Activated CD8-positive, alpha-beta memory T cell treated with anti-CD3 and anti-CD28 coated beads for 4 hours (primary cell): Measurements from ENCODE around the gene WDR4.
"Not testable (repeated sequence)": the region's sequence is repeated elsewhere in the genome, so short reads cannot be mapped to it uniquely, and the experiment has no call there.

Source experiments
- DNase-seq, 2 donors: peaks; one replicate each; pipeline ENCODE4 v3.0.0-alpha.2; 2020; ENCODE audit warnings: low read depth in 2 of 2

Gene WDR4

DNA sequence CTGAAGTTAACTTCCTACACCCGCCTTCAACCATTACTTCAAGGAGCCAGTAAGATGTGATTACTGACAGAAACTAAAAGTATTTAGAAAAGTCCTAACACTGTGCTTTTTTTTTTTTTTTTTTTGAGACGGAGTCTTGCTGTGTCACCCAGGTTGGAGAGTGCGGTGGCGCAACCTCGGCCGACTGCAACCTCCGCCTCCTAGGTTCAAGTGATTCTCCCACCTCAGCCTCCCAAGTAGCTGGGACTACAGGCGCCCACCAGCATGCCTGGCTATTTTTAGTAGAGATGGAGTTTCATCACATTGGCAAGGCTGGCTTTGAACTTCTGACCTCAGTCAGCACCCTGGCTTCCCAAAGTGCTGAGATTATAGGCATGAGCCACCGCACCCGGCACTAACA is 3.5 kb downstream of the WDR4 start:
- DNase-seq: not testable (repeated sequence)

DNA sequence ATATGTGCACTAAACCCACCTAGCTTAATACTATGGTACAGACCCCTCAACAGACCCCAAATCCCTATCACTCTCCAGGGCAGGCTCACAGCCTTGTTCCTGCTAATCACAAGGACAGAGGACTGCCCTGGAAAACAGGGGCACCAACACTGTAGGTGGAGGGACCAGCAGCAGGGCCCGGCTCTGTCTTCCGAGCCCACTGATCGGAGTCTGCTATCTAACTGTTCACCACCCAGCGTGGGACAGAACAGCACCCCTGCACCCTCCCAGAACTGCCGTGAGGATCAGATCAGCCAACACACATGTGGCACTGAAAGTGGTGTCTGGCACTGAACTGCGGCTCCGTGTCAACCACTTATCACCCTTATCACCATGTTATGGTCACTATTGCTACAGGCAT is 6.2 kb downstream of the WDR4 start:
- DNase-seq: no peak

DNA sequence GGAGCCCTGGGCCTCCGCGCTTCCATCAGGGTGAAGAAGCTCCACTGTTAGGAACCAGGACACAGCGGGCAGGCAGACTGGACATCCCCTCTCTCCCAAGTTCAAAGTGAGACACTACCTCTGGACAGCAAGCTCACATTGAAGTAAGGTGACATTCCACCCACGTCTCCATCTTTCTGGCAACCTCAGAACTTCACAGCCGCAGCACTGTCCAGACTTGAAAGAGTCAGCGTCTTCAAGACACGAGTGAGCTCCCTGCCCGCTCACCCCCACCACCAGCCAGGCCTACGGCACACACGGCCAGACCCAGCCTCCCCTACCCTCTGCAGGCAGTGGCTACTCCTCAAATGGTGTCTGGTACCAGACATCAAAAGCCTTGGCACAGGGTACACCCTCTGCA is 11.1 kb downstream of the WDR4 start:
- no peak for DNase-seq

DNA sequence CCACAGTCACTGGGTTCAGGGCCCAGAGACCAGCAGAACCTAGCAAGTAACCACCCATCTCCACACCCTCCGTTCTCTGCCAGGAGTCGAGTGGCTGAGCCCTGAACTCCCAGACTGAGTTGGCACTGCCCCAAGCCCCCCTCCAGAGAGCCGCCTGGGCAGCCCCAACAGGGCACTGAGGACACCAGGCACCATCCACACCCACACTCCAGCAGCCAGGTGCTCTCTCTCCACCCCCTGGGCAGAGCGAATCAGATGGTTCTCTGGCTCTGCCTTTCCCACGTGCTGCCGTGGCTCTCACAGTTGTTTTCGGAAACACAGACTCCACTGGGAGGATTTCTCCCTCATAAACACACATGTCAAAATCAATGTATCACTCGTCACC is 13.6 kb downstream of the WDR4 start:
- no peak for DNase-seq

DNA sequence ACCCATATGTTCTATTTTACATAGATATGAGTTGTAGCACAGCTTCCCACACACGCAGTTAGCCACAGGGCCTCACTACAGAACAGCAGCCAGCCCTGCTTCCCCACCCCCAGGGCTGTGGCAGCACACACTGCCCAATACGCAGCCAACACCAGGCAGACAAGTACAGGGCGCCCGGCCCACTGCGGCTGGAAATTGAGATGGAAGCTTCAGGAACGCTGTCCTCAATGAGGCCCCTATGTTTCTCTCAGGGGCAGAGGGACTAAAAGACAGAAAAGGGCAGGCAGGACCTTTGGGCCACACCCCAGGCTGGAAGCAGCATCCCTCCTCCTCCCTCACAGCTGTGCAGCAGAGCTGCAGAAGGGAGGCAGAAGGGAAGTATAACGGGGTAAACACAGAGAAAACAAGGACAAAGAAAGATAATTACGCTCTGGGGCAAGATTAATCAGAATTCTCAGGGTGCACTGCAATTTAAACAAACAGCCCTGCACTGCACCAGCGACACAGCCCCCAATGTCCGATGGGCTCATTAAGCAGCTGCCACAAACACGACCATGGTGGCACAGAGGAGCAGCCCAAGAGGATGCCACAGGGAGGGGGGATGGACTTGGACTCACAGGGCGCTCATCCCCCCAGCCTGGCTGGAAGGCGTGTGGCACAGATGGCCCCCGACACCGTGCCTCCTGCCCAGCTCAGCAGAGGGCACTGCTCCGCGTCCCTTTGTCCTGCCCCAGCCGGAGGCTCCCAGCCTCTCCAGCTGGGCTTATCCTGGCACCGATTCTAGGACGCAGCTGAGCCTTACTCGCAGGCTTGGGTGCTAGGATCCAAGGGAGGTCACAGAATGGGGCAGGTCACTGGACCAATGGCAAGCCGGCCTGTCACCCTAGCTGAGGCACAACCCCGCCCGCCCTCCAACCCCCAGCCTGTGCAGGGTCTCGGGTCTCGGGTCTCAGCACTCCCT is 14.2 kb downstream of the WDR4 start:
- no peak for DNase-seq

DNA sequence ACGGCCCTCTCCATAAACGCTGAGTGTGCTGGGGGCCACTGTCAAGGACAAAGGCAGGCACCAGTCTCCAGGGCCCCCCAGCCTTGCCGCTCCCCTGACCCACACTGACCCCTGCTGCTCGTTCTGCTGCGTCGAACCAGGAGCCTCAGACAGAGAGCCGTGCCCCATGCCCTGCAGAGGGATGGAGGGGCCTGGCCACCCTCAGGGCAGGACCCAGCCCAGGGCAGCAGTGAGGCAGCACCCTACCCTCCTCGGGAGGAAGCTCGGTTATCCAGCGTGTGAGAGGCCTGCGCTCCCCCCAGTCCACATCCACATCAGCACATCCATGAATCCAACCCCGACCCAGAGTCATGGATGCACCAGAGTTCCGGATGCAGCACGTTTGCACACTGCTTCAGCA is 15.1 kb downstream of the WDR4 start:
- DNase-seq: no peak

DNA sequence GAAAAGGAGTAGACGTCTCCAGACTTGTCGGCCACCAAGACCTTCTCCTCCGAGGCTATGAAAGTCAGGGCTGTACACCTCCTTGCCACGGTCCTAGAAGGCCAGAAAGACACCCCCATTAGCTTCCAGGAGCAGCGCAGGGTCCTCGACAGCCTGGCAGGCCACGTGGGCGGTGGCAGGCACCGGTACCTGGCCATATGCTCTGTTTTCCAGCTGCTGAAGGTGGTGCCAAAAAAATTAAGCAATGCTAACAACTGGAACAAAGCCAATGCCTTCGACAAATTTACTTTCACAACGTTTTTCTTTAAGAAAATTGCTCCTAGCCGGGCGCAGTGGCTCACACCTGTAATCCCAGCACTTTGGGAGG is 15.9 kb downstream of the WDR4 start:
- no peak for DNase-seq

DNA sequence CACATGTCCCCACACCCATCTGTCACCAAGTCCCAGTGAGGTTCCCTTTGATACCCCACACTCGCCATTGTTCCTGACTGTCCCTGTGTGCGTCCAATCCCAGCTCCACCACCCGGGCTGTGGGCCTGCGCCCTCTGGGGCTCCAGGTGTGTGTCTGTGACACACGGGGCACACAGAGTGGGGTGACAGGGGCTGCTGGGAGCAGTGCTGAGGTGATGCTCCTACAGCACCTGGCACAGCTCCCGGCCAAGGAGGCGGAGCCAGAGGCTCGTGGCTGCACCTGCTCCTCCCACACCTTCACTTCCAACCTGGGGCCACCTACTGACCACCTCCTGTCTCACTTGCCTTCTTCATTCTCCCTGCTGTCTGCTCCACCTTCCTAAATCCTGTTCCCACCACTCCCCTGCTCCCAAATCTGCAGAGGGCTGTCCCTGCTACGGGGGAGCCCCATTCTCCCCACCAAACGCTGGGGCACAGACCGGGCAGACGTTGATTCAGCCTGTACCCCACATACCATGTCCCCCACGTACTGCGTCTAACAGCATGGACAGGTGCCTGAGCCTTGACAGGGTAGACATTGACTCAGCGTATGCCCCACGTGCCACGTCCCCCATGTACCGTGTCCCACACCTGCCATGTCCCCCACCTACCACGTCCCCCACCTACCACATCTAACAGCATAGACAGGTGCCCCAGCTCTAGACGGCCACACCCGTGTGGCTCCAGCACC is 16.4 kb downstream of the WDR4 start:
- DNase-seq: no peak

DNA sequence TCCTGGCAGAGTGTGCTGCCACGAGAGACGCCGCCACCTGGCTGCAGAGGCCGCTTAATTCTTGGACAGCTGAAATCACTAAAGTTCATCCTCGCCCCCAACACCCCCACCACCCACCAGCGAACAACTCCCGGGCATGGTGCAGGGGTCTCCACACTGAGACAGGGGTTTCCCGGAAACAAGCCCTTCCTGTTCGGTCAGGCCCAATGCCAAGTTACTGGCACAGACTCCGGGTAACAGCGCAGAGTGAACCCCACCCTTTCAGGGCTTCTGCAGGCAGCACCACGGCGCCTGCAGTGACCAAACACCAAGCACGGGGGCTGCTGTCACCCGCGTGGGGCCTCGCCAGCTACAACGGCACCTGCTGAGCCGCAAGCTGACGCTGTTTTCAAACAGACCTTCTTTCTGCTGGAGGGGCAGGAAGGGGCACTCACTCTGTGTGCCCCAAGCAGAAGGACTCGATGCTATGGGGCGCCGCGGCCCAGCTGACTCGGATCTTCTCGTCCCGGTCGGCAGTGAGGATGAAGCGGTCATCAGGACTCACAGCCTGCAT is 17.4 kb downstream of the WDR4 start:
- DNase-seq: no peak

DNA sequence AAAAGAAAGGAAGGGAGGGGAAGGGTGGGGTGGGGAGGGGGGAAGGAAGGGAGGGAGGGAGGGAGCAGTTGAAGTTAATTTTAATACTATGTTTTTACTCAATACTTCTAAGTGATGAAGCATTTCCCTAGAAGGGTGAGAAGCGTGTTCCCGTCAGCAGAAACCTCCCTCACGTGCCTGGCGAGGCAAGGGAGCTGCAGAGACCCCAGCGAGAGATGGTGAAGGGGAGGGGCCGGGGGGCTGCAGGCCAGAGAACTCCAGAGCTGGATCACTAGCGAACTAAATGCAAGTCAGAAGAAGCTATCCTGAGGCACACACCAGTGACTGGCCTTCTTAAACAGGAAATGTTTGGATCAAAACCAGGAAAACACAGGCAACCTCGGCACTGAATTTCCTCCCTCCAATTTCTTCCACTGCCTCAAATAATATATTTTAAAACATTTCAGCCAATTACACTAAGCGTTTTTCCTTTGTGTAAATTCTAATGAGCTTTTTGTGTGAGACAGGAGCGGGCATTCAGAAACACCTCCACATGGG is 18.0 kb downstream of the WDR4 start:
- no peak for DNase-seq

DNA sequence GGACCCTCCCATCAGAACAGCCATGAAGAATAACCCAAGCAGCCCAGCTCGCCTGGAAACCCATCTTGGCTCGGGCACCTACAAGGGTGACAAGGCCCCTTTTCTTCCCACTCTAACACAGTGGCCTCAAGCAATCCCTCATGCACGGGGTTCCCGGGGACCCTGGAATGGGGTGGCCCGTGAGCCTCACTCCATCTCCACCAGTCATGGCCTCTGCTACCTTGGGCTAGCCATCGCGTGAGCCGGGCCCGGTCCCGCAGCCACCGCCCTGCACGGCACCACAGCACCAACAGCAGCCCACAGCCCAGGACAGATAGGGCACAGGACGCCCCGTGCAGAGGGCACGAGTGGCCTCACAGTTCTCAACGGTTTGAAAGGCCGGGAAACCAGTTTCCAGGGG is 19.0 kb downstream of the WDR4 start:
- no peak for DNase-seq

DNA sequence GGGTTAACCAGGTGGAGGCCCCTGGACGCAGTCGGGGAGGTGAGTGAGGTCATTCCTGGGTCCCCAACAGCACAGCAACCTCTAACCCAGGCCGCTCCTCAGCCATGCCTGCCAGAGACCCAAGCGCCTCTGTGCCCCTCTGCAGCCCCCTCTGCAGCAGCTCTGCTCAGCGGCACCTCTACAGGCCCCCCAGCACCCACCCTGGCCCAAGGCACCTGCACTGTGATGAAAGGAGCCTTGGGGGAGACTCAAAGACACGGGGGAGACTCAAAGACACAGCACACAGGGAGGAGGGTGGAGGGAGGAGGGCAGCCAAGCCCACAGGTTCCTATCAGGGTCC is 19.5 kb downstream of the WDR4 start:
- no peak for DNase-seq

DNA sequence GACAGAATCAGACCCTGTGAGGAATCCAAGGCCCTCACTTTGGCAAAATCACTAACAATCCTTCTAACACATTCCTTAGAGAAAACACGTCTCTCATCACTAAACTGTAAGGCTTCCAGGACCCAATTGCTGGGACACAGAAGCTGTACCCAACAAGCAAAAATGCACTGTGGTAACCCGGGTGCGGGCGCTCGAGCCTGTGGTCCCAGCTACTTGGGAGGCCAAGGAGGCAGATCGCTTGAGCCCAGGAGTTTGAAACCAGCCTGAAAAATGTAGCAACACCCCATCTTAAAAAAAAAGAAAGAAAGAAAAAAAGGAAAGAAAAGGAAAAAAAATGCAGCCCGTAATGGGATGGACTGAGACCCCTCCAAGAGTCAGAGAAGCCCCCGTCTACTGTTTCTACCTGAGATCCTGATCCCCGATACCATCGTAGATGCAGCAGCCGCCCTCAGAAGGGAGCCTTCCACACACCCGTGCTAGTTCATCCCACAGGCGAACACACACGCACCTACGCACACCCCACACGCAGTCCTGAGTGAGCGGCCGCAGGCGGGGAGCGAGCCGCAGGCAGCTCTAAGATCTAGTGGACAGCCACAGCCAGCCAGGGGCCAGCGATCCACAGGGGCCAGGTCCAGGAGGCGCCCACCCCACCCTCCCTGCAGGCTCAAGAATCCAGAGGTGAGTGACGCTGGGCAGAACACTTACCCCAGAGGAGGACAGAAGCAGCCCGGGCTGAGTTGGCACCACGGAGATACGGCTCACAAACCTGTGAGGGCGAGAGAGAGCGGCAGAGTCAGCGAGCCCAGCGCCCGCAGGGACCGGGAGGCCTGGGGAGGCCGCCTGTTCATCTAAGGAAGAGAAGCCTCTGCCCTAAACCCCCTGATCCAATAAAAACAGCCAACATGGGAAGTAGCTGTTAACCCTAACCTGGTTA is 20.1 kb downstream of the WDR4 start:
- no peak for DNase-seq

DNA sequence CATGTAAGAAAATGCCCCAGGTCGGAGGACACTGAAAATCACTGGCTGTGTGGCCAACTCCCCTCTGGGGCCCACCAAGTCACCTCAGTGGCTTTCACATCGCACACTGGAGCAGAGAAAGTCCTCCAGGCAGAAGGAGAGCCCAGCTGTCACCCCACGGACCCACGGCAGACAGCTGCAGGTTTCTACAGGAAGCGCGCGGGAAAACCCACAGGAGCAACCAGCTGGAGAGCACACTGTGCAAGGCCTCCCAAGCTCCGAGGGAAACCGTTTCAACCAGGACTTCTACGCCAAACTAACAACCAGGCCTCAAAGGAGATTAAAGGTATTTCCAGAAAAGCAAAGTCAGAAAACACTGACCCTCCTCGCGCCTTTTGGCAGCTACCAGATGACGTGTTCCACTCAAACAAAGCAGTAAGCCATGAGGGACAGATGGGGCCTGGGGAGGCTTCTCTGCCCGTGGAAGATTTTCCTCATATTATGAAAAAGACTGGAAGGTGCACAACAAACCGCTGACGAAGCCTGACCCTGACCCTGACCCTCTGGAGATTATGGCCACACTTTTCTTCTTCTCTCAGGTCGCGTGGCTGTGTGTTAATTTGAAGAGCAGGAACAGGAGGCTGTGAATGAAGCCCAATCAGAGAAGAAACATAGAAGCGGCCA is 21.0 kb downstream of the WDR4 start:
- DNase-seq: no peak

DNA sequence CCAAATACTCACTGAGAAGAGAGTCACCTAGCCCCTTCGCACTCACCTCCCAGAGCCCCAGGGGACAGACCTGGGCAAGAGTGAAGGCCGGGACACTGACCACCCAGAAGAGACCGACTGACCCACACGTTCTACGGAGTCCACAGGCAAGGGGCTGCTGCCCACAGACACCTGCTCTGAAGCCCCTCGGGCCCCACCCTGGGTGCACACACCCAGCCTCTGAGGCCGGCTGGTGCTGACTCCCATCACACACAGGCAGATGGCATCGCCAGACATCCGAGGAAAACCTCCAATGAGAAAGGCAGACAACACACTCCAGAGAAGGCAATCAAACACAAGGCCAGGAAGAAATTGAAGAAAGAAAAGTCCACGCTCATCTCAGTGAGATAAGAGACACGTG is 22.1 kb downstream of the WDR4 start:
- no peak for DNase-seq

DNA sequence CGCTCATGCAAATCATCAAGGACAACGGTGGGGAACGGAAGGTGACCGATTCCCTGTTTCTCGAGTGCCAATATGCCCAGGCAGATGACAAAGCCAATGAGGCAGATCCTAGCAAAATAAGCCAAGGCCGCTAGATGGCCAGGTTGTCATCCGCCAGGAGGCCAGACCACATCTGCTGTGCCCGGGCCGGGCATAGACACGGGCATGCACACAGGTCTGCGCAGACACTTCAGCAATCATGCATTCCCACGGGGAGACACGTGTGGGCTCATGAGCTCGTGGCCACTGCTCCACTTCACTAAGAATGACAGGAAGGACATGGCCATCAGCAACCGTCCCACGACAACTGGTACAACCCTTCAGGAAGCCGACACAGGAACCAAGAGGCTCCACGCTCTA is 23.4 kb downstream of the WDR4 start:
- no peak for DNase-seq

DNA sequence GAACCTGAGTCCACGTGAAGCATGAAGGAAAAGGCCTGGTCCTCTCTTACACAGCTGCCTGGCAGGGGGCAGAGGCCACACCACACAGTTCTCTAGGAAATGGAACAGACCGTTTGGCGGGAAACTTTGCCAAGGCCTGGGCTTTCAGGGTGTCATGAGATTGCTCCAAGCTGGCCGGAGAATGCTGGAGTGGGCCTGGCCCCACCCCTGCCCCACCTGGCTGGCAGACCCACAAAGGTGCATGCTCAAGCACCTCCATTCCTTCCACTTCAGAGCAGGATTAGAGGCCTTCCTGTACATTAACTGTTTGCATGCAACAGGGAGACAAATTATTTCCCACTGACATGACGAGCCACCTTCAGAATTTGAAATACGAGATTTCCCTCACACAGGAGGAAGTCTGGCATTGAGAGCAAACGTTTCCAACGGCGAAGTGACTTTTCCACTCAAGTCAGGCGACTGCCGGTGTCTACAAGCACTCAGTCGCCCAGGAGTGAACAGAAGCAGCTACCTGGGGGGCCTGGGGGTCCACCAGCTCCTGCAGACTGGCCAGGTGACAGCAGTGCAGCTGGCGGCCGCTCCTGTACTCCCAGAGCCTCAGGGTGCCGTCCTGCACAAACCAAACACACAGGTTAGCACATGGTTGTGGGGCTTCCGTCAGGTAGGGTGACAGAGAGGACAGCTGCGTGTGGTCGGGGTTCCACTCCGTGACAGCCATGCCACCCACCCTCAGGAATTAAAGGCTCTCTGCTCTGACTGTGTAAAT is 24.0 kb downstream of the WDR4 start:
- no peak for DNase-seq

DNA sequence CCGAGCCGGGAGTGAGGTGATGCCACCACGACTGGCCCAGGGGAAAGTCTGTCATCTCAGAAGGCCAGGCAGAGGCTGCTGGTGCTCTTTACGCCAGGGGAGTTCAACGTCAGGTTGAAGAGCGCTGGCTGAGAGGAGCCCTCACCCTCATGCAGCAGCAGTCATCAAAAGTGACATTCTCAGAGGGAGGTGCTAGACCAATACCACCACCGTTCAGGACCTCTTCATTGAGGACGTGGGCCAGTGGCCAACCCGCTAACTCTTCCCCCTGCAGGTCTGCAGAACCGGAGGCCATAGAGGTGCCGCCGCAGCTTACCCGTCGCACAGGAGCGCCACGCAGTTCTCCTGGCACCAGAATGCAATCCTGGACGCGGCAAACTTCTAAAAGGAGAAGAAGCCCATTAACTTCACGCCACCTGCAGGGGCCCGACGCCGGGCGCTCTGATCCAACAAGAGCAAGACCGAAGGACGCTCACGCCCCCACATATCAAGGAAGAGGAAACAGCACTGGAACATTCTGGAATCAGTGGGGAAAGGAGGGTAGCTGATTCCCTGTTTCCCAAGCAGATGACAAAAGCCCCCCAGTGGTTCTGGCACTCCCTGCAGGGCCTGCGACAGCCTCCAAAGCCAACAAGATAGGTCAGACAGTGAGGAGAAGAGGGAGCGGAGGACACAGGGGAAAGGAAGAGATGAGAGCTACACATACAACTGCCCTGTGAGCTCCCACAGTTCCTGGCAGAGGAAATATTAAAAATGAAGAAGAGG is 24.9 kb downstream of the WDR4 start:
- no peak for DNase-seq

DNA sequence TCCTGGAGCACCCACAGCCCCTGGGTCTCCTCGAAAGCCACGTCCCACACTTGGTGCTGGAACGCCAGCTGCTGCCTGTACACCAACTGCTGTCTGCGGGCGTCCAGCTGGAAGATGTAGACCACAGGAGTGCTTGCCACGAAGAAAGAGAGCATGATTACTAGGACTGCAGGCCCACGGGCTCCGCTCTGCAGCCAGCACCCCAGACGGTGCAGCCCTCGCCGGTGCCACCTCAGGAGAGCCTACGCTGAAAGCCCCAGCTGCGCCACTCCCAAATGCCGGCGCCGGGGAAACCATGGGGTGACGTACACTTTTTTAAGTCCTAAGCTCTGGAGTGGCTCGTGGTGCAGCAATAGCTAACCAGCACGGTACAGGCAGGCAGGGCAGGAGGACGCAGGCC is 25.7 kb downstream of the WDR4 start:
- DNase-seq: no peak
